K562 (cell line): ENCODE results near the gene TRIP10. TPM values are rescaled to one million over a fixed set of nuclear protein-coding genes. Genes with fewer than 3 reads are reported as not detected.

ENCODE experiments used
- ATAC-seq: fragments of 200-7000 bp; cut with Tn5 transposase; 3 replicates; pipeline ENCODE4 v1.9.1; 2020; ENCODE audit warnings: moderate library complexity
- BruUV-seq: library from RNA; stranded (reverse); fragments of 400-500 nt; replicated peaks from 2 replicates; lab custom pipeline; 2021; lab: Mats Ljungman, UMichigan
- CTCF ChIA-PET: fragments of 300-600 bp; formaldehyde crosslinking; extraction: SDS; loops from one replicate; lab custom pipeline; 2021; ENCODE audit warnings: low intra/inter-chr PET ratio; lab: Yijun Ruan, JAX
- POLR2A ChIA-PET: fragments of 300-600, 350-650 bp; sonication (Branson Sonifier 250); formaldehyde crosslinking; extraction: SDS; loops from one replicate; lab custom pipeline; 2021; ENCODE audit warnings: antibody characterized with exemption, inconsistent platforms; lab: Yijun Ruan, JAX
- DNase-seq, 4 experiments: peaks; one replicate each; pipeline versions ENCODE4 v3.0.0 to v3.0.0-alpha.2; 2011 to 2018; ENCODE audit warnings: low spot score in 3 of 4, mixed read lengths in 3 of 4; ENCODE audit errors: extremely low read depth in 1 of 4
- FAIRE-seq: peaks from 2 replicates; lab custom pipeline; 2011; peaks lifted over from hg19 to GRCh38; lab: Jason Lieb, UNC
- H2AFZ ChIP-seq: 2 replicates; pipeline ENCODE4 v1.6.0; 2011; ENCODE audit warnings: low read depth, low read length, control low read depth, inconsistent platforms
- H3K27ac ChIP-seq: fragments of 200-600 bp; 3 replicates; pipeline ENCODE4 v1.8.0; 2011; ENCODE audit warnings: low read depth, mild to moderate bottlenecking, control low read depth, inconsistent platforms, low read length, moderate library complexity, mixed read lengths; ENCODE audit errors: extremely low read depth
- H3K27me3 ChIP-seq, 2 experiments: fragments of 300-600 bp in 1 of 2; 2 replicates in 1 of 2; 3 replicates in 1 of 2; pipeline versions ENCODE4 v1.6.0 to v1.8.0; 2011; ENCODE audit warnings: inconsistent platforms in 2 of 2, low read length in 2 of 2, mild to moderate bottlenecking in 1 of 2, mixed read lengths in 1 of 2, moderate library complexity in 1 of 2; ENCODE audit not compliant: control insufficient read depth in 2 of 2, insufficient read depth in 2 of 2
- H3K36me3 ChIP-seq: fragments of 300-600 bp; 3 replicates; pipeline ENCODE4 v1.8.0; 2011; ENCODE audit warnings: mild to moderate bottlenecking, low read length, inconsistent platforms; ENCODE audit not compliant: control insufficient read depth, insufficient read depth
- H3K4me1 ChIP-seq, 2 experiments: fragments of 200-600 bp in 1 of 2; replicated peaks in 1 of 2; 2 replicates in 1 of 2; 3 replicates in 1 of 2; pipeline versions ENCODE4 v1.5.1 to v1.8.0; 2011; ENCODE audit warnings: inconsistent platforms in 2 of 2, low read length in 2 of 2, mild to moderate bottlenecking in 1 of 2, mixed read lengths in 1 of 2, moderate library complexity in 1 of 2; ENCODE audit not compliant: control insufficient read depth in 2 of 2, insufficient read depth in 2 of 2
- H3K4me2 ChIP-seq: 2 replicates; pipeline ENCODE4 v1.6.1; 2011; ENCODE audit warnings: low read length, control low read depth, inconsistent platforms, mixed read lengths; ENCODE audit not compliant: insufficient read depth
- H3K4me3 ChIP-seq: fragments of 200-600 bp; sonication (generic), shearing (Covaris generic); 2 replicates; pipeline ENCODE4 v1.5.1; 2016; ENCODE audit warnings: control low read depth, inconsistent platforms
- H3K79me2 ChIP-seq: fragments of 200-600 bp; 3 replicates; pipeline ENCODE4 v1.8.0; 2011; ENCODE audit warnings: low read length, inconsistent platforms; ENCODE audit not compliant: control insufficient read depth, insufficient read depth
- H3K9ac ChIP-seq, 2 experiments: 2 replicates each; pipeline versions ENCODE4 v1.6.0 to v1.6.1; 2011; ENCODE audit warnings: low read depth in 2 of 2, low read length in 2 of 2, control low read depth in 1 of 2, inconsistent platforms in 1 of 2, mild to moderate bottlenecking in 1 of 2, mixed read lengths in 1 of 2; ENCODE audit not compliant: insufficient read depth in 1 of 2
- H3K9me1 ChIP-seq: one replicate; pipeline ENCODE4 v1.6.0; 2011; ENCODE audit warnings: inconsistent platforms, mild to moderate bottlenecking, low read length, moderate library complexity; ENCODE audit not compliant: control insufficient read depth, insufficient read depth
- H3K9me3 ChIP-seq: replicated peaks from 2 replicates; pipeline ENCODE4 v1.5.1; 2011; ENCODE audit warnings: low read depth, low read length, inconsistent platforms; ENCODE audit not compliant: control insufficient read depth, insufficient read depth
- H4K20me1 ChIP-seq: replicated peaks from 2 replicates; pipeline ENCODE4 v1.6.1; 2011; ENCODE audit warnings: low read length, inconsistent platforms, mixed read lengths; ENCODE audit not compliant: control insufficient read depth, insufficient read depth
- HEY1 ChIP-seq: fragments of 250-450 bp; sonication (Bioruptor Pico); IDR thresholded peaks from 2 replicates; pipeline ENCODE4 v1.5.0; 2020; ENCODE audit warnings: mild to moderate bottlenecking, moderate library complexity, borderline replicate concordance
- ILF3 ChIP-seq: fragments of 450-650 bp; IDR thresholded peaks from 2 replicates; pipeline ENCODE4 v1.6.1; 2018; ENCODE audit warnings: antibody characterized with exemption, mild to moderate bottlenecking, moderate library complexity, borderline replicate concordance
- LEF1 ChIP-seq: fragments of 450-650 bp; IDR thresholded peaks from 2 replicates; pipeline ENCODE4 v1.6.1; 2016; ENCODE audit warnings: mild to moderate bottlenecking
- MTA3 ChIP-seq: fragments of 450-650 bp; formaldehyde crosslinking; IDR thresholded peaks from 2 replicates; pipeline ENCODE4 v1.6.1; 2017; ENCODE audit warnings: mild to moderate bottlenecking, borderline replicate concordance
- NFE2L1 ChIP-seq: fragments of 450-650 bp; IDR thresholded peaks from 2 replicates; pipeline ENCODE4 v1.6.1; 2016; ENCODE audit warnings: missing genetic modification characterization, low read depth, mild to moderate bottlenecking, missing compliant biosample characterization, moderate library complexity, borderline replicate concordance
- NFIX ChIP-seq: fragments of 250-450 bp; sonication (Bioruptor Pico); IDR thresholded peaks from 2 replicates; pipeline ENCODE4 v1.4.0; 2020; ENCODE audit warnings: low read depth, mild to moderate bottlenecking, moderate library complexity
- NR4A1 ChIP-seq, 2 experiments: fragments of 250-450 bp in 1 of 2; fragments of 450-650 bp in 1 of 2; sonication (Bioruptor Pico) in 1 of 2; IDR thresholded peaks; 2 replicates each; pipeline versions ENCODE4 v1.4.0 to v1.6.1; 2016 to 2020; ENCODE audit warnings: mild to moderate bottlenecking in 2 of 2, missing compliant biosample characterization in 1 of 2, missing genetic modification characterization in 1 of 2, moderate library complexity in 1 of 2
- POLR2B ChIP-seq: fragments of 450-650 bp; IDR thresholded peaks from 2 replicates; pipeline ENCODE4 v1.6.1; 2018; ENCODE audit warnings: low read depth; ENCODE audit not compliant: partially characterized antibody
- POLR2G ChIP-seq: fragments of 200-400 bp; formaldehyde crosslinking; IDR thresholded peaks from 2 replicates; pipeline ENCODE4 v1.6.1; 2017; ENCODE audit warnings: low read depth, mild to moderate bottlenecking, antibody characterized with exemption, low read length, moderate library complexity
- PYGO2 ChIP-seq: fragments of 450-650 bp; IDR thresholded peaks from 2 replicates; pipeline ENCODE4 v1.6.1; 2016; ENCODE audit warnings: mild to moderate bottlenecking, missing genetic modification characterization, moderate library complexity, missing compliant biosample characterization
- RBM17 ChIP-seq: fragments of 200-400 bp; formaldehyde crosslinking; IDR thresholded peaks from 2 replicates; pipeline ENCODE4 v1.6.1; 2017; ENCODE audit warnings: low read depth, mild to moderate bottlenecking, low read length, borderline replicate concordance
- SMARCB1 ChIP-seq: IDR thresholded peaks from 2 replicates; pipeline ENCODE4 v1.6.1; 2011; ENCODE audit warnings: improper control_type of control experiment, low read depth; ENCODE audit not compliant: insufficient read length
- TAF9B ChIP-seq: fragments of 450-650 bp; IDR thresholded peaks from 2 replicates; pipeline ENCODE4 v1.6.1; 2018; ENCODE audit warnings: mild to moderate bottlenecking; ENCODE audit not compliant: partially characterized antibody
- ZNF197 ChIP-seq: fragments of 200-800 bp; sonication (Bioruptor generic); IDR thresholded peaks from 2 replicates; pipeline ENCODE4 v1.6.1; 2016; ENCODE audit warnings: low read depth, missing genetic modification characterization, missing compliant biosample characterization
- ZNF41 ChIP-seq: fragments of 250-450 bp; sonication (Bioruptor Pico); conservative IDR thresholded peaks from 2 replicates; pipeline ENCODE4 v1.4.0; 2020; ENCODE audit warnings: mild to moderate bottlenecking
- ZNF778 ChIP-seq: fragments of 450-650 bp; formaldehyde crosslinking; IDR thresholded peaks from 2 replicates; pipeline ENCODE4 v1.4.0; 2020; ENCODE audit warnings: mild to moderate bottlenecking, moderate library complexity
- ZSCAN32 ChIP-seq: fragments of 450-650 bp; formaldehyde crosslinking; IDR thresholded peaks from 2 replicates; pipeline ENCODE4 v1.4.0; 2020; ENCODE audit warnings: mild to moderate bottlenecking, moderate library complexity
- WGBS: fragments of 100-300 bp; shearing (Covaris generic); methylation state at CpG from one replicate; pipeline ENCODE4 v1.1.6; 2016; ENCODE audit warnings: low coverage, mixed read lengths; ENCODE audit not compliant: insufficient coverage; ENCODE audit errors: missing lambda C conversion rate; 5-methylcytosine and 5-hydroxymethylcytosine counted together
- in situ Hi-C: fragments of 300-500 bp; cut with MboI; formaldehyde crosslinking; loops from 4 replicates; pipeline ENCODE4 v1.15.0; 2018; ENCODE audit warnings: inconsistent platforms, mixed read lengths
- intact Hi-C: fragments of 100-400 bp; cut with micrococcal nuclease; formaldehyde crosslinking; loops from 2 replicates; pipeline ENCODE4 v1.14.2; 2022
- polyA plus RNA-seq, 8 experiments: library from polyadenylated mRNA; depleted of rRNA in 4 of 8; stranded (reverse) in 5 of 8; unstranded in 3 of 8; fragments of >200 nt; fragmentation: Nextera tagmentation in 2 of 8; fragmentation: Illumina TruSeq in 1 of 8; extraction: Ambion mirVana in 2 of 8; extraction: Trizol in 1 of 8; gene quantifications; 2 replicates each; pipeline versions ENCODE4 v1.2.1 to v1.2.3, GENCODE V29; 2011 to 2014; ENCODE audit warnings: inconsistent platforms in 1 of 8, missing spikeins in 1 of 8
- total RNA-seq, 7 experiments: library from RNA; depleted of rRNA in 6 of 7; stranded (reverse); fragments of >200 nt in 6 of 7; fragmentation: Illumina TruSeq in 2 of 7; extraction: Trizol in 2 of 7; gene quantifications; 2 replicates each; pipeline versions ENCODE4 v1.2.1 to v1.2.3, GENCODE V29; 2011 to 2021; ENCODE audit warnings: low replicate concordance in 1 of 7
- TF ChIP-seq, protein P1 (sequence below): fragments of 250-450 bp; sonication (Bioruptor Pico); IDR thresholded peaks from 2 replicates; pipeline ENCODE4 v1.5.1; 2021; ENCODE audit warnings: mild to moderate bottlenecking
- TF ChIP-seq, protein P2 (sequence below): fragments of 250-450 bp; sonication (Bioruptor Pico); IDR thresholded peaks from 2 replicates; pipeline ENCODE4 v1.5.0; 2021; ENCODE audit warnings: mild to moderate bottlenecking, moderate library complexity

The TRIP10 gene
- total and polyA plus RNA-seq, 9 of the 15 experiments (the other 6 are each of a cell fraction or from before 2014, with no cell fraction given), result 1.2 to 66.8 (median 36.1) TPM

DNA sequence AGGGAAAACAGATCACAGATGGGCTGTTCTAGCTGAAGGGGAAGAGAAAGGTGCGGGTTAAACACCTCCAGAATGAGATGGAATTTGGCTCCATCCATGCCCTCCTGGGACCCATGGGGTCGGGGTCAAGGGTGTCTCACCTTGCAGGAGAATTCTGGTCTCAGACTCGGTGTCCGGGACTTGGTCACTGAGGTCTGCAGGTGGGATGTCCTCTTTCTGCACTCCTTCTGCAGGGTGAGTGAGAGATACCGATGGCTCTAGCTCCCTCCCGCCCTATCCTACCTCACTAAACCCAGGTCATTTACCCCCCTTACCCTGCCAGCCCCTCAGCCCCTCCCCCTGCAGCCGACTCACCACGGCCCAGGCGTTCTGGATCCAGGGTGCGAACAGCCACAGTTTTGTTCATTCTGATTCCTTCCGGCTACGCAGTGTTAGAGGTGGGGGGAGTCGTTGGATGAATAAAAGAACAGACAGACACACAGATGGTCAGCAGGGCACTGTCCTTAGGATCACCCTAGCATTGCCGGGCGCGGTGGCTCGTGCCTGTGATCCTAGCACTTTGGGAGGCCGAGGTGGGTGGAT is 43.1 kb upstream of the TRIP10 start:
- Histone ChIP-seq H2AFZ (no peak overlapping the region), H4K20me1 (no peaks in the 10 kb centered on the region), H3K9ac (no peak overlapping the region), H3K9me1 (no peaks in the 10 kb centered on the region), H3K4me3 (no peak overlapping the region), H3K79me2 (no peaks in the 10 kb centered on the region), H3K36me3 (no peaks in the 10 kb centered on the region), H3K4me2 (no peak overlapping the region), H3K27ac (no peak overlapping the region), H3K4me1 (peaks cover 7 to 27% of the 10 kb centered on the region in 2 experiments; a peak in 3 of 5 replicates), H3K9me3 (no peaks in the 10 kb centered on the region), H3K27me3 (no peaks in the 10 kb centered on the region; a peak in 1 of 5 replicates)
- WGBS, result 70% methylated on average over 15 of the region's 18 CpGs
- in situ Hi-C loops, result no loop called here
- TF ChIP-seq LEF1, result no peak
- no peak for TF ChIP-seq SMARCB1
- no peak for TF ChIP-seq POLR2B
- TF ChIP-seq NR4A1 (CRISPR knock-in tag; IDR thresholded peaks at IDR 0.05), result no peak
- no peak for TF ChIP-seq NR4A1 (tag; IDR thresholded peaks at IDR 0.05)
- no peak for TF ChIP-seq NFE2L1
- TF ChIP-seq ZNF778 (CRISPR knock-in tag), result no peak
- no peak for TF ChIP-seq NFIX (CRISPR knock-in tag)
- no peak for TF ChIP-seq POLR2G
- TF ChIP-seq TAF9B, result no peak
- no peak for TF ChIP-seq ZNF41
- TF ChIP-seq, protein P1, sequence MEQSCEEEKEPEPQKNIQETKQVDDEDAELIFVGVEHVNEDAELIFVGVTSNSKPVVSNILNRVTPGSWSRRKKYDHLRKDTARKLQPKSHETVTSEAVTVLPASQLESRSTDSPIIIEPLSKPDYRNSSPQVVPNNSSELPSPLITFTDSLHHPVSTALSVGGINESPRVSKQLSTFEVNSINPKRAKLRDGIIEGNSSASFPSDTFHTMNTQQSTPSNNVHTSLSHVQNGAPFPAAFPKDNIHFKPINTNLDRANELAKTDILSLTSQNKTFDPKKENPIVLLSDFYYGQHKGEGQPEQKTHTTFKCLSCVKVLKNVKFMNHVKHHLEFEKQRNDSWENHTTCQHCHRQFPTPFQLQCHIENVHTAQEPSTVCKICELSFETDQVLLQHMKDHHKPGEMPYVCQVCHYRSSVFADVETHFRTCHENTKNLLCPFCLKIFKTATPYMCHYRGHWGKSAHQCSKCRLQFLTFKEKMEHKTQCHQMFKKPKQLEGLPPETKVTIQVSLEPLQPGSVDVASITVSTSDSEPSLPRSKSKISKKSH (CRISPR knock-in tag), result no peak
- no peak for TF ChIP-seq MTA3
- no peak for TF ChIP-seq ZSCAN32 (CRISPR knock-in tag)
- no peak for TF ChIP-seq ZNF197 (CRISPR knock-in tag)
- TF ChIP-seq HEY1 (CRISPR knock-in tag), result no peak
- TF ChIP-seq, protein P2, sequence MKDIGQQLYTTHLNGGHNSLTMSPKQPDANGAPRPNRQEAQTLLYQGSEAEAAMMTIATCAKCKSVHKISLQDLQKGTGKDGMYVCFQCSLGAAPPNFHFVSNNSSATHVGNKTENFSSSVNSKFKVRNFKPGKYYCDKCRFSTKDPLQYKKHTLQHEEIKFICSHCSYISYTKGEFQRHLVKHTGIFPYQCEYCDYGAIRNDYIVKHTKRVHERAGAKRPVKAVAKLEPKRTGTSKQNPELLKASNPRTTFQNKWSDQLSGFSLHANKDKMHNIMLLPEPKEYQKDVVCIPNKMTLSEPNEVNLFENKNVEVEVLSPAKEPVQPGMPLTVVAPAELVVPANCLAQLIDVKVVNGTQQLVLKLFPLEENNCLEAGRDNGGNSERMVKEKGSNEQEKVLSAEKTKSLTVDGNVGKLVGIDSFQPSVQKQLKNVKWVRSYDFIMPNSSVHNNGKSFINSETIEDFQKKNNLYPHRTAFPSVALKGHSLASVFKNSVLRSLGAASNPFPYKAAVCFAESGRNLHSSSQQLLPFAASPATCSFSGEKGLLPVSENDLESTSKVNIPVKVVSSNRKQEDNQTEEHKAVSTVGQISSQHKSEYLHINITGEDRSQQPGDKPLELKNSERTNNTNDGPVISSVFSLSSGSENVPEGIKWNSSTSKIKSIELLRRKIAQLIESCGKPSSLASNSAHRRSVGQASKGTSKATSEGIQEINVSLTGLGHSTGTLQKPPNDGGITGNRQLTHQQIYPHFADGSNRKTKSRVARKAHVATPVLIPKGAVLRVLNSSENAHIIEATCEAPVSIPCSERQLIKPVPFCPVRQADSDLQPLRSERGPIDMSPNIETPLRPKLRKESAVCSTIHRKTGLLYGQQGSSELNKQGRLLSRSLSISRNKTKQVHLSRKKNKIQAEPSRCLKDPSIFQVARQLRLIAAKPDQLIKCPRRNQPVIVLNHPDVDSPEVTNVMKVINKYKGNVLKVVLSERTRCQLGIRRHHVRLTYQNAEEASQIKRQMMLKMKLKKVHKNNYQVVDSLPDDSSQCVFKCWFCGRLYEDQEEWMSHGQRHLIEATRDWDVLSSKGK, result no peak
- no peak for TF ChIP-seq RBM17
- no peak for TF ChIP-seq PYGO2 (tag)
- no peak for TF ChIP-seq ILF3
- no TSS peak for BruUV-seq
- intact Hi-C loops, result no loop called here
- POLR2A ChIA-PET, result interaction anchor here (1.1 kb wide), 1 partner anchor 8 kb away, joined by 3 read pairs; no protein-coding TSS in a partner anchor
- ATAC-seq, result no peak
- CTCF ChIA-PET, result no interaction called here
- DNase-seq, result no peak
- no peak for FAIRE-seq
